T-cell (primary cell): ENCODE measurements around the gene CRHBP. TPM values are rescaled to one million over a fixed set of nuclear protein-coding genes. Genes with fewer than 3 reads are reported as not detected.

Experiments
- ATAC-seq, 4 experiments: fragments of 200-7000 bp in 3 of 4; fragments of 150-1000 bp in 1 of 4; cut with Tn5 transposase; replicated peaks in 1 of 4; 1 replicate in 3 of 4; 2 replicates in 1 of 4; pipeline ENCODE4 v1.10.0; 2021; ENCODE audit warnings: moderate library complexity in 3 of 4, mild to moderate bottlenecking in 2 of 4, moderate number of reproducible peaks in 1 of 4
- CTCF ChIA-PET, 2 donors: fragments of 300-600 bp; sonication (Branson Sonifier 250); formaldehyde crosslinking; loops; one replicate each; lab custom pipeline; 2022; ENCODE audit warnings: antibody characterized with exemption in 2 of 2; lab: Charles Lee
- POLR2A ChIA-PET, 2 donors: fragments of 300-600 bp; sonication (Branson Sonifier 250); formaldehyde crosslinking; loops; one replicate each; lab custom pipeline; 2022; ENCODE audit warnings: antibody characterized with exemption in 2 of 2; lab: Charles Lee
- DNase-seq, 35 experiments: peaks; one replicate each; pipeline versions ENCODE4 v3.0.0 to v3.0.0-alpha.2; 2013 to 2023
- H3K27ac ChIP-seq: one replicate; pipeline ENCODE4 v1.5.1; 2013; ENCODE audit warnings: low read length
- H3K27me3 ChIP-seq, 2 experiments: replicated peaks in 1 of 2; 1 replicate in 1 of 2; 2 replicates in 1 of 2; pipeline versions ENCODE4 v1.6.1 to v1.7.0; 2013; ENCODE audit warnings: low read length in 1 of 2, mixed read lengths in 1 of 2; ENCODE audit not compliant: control insufficient read depth in 2 of 2, insufficient read depth in 2 of 2; ENCODE audit errors: extremely low read depth in 1 of 2
- H3K36me3 ChIP-seq, 2 donors: 1 replicate in 1 of 2; 2 replicates in 1 of 2; pipeline versions ENCODE4 v1.6.1 to v1.7.0; 2013; ENCODE audit warnings: low read length in 1 of 2; ENCODE audit not compliant: control insufficient read depth in 2 of 2, insufficient read depth in 1 of 2; ENCODE audit errors: extremely low read depth in 1 of 2
- H3K4me1 ChIP-seq, 2 experiments: 1 replicate in 1 of 2; 2 replicates in 1 of 2; pipeline versions ENCODE4 v1.6.1 to v1.7.0; 2013; ENCODE audit warnings: low read length in 2 of 2, mixed read lengths in 1 of 2; ENCODE audit not compliant: insufficient read depth in 2 of 2, control insufficient read depth in 1 of 2; ENCODE audit errors: extremely low read depth in 1 of 2
- H3K4me3 ChIP-seq, 2 donors: 1 replicate in 1 of 2; 2 replicates in 1 of 2; pipeline versions ENCODE4 v1.5.1 to v1.7.0; 2013; ENCODE audit warnings: mild to moderate bottlenecking in 2 of 2, low read length in 1 of 2, moderate library complexity in 1 of 2; ENCODE audit not compliant: control insufficient read depth in 1 of 2; ENCODE audit errors: extremely low read depth in 1 of 2
- H3K9me3 ChIP-seq: 2 replicates; pipeline ENCODE4 v1.7.0; 2013
- H3K27ac Mint-ChIP-seq, 2 donors: one replicate each; pipeline ENCODE4 v1.8.0; 2020 to 2021; ENCODE audit warnings: mild to moderate bottlenecking in 2 of 2, mixed read lengths in 2 of 2
- H3K27me3 Mint-ChIP-seq, 2 donors: one replicate each; pipeline ENCODE4 v1.8.0; 2021 to 2022; ENCODE audit warnings: mixed read lengths in 2 of 2
- H3K36me3 Mint-ChIP-seq: one replicate; pipeline ENCODE4 v1.8.0; 2021; ENCODE audit warnings: mixed read lengths
- H3K4me1 Mint-ChIP-seq, 3 donors: one replicate each; pipeline ENCODE4 v1.8.0; 2020 to 2022; ENCODE audit warnings: mixed read lengths in 3 of 3, mild to moderate bottlenecking in 1 of 3
- H3K4me3 Mint-ChIP-seq, 3 donors: one replicate each; pipeline ENCODE4 v1.8.0; 2020 to 2022; ENCODE audit warnings: mild to moderate bottlenecking in 3 of 3, mixed read lengths in 3 of 3, moderate library complexity in 3 of 3
- H3K9me3 Mint-ChIP-seq, 3 donors: one replicate each; pipeline ENCODE4 v1.8.0; 2020 to 2022; ENCODE audit warnings: mixed read lengths in 3 of 3
- WGBS: methylation state at CpG from one replicate; pipeline ENCODE4 v1.1.5; 2013; ENCODE audit warnings: missing lambda C conversion rate; ENCODE audit not compliant: insufficient coverage; 5-methylcytosine and 5-hydroxymethylcytosine counted together
- total RNA-seq, 35 experiments: library from RNA in 6 of 35; stranded (reverse) in 6 of 35; fragments of 120-200 nt in 1 of 35; gene quantifications; one replicate each; pipeline versions ENCODE4 v1.2.1 to v1.2.4 and lab custom pipeline; 2013 to 2026

Gene CRHBP
- total RNA-seq, 5 donors from 2014 or later (not counting 1 experiment from before 2014, with no cell fraction given): 0.51 to 1.2 (median 0.93) TPM

- H3K4me3 Mint-ChIP-seq: no peak overlapping the region
- Histone ChIP-seq H3K27ac (no peak overlapping the region), H3K4me1 (no peaks in the 10 kb centered on the region), H3K36me3 (no peaks in the 10 kb centered on the region), H3K27me3 (peaks cover 0 to 3% of the 10 kb centered on the region in 2 experiments), H3K9me3 (no peaks in the 10 kb centered on the region), H3K4me3 (no peak overlapping the region)
- POLR2A ChIA-PET: no interaction called here
- ATAC-seq (no peak), DNase-seq (no peak)
- H3K27me3 Mint-ChIP-seq: peaks cover 21 to 36% of the 10 kb centered on the region in 2 donors
- H3K9me3 Mint-ChIP-seq: no peaks in the 10 kb centered on the region
- no CpG with 5 or more reads among the region's 1 CpG for WGBS
- CTCF ChIA-PET: no interaction called here
- H3K4me1 Mint-ChIP-seq: no peaks in the 10 kb centered on the region
- no peaks in the 10 kb centered on the region for H3K36me3 Mint-ChIP-seq
- no peak overlapping the region for H3K27ac Mint-ChIP-seq
Observed at GRCh38 chr5:77003246-77003645, 50.4 kb downstream of the CRHBP start.

GRCh38 chr5:77006124-77006523, 53.3 kb downstream of the CRHBP start:
- no peak for DNase-seq

GRCh38 chr5:77008413-77008812, 55.6 kb downstream of the CRHBP start:
- CTCF ChIA-PET: no interaction called here
- Histone ChIP-seq H3K4me3 (no peak overlapping the region), H3K27ac (no peak overlapping the region), H3K36me3 (no peaks in the 10 kb centered on the region), H3K4me1 (no peaks in the 10 kb centered on the region), H3K27me3 (peaks cover 0 to 3% of the 10 kb centered on the region in 2 experiments), H3K9me3 (no peaks in the 10 kb centered on the region)
- no peaks in the 10 kb centered on the region for H3K9me3 Mint-ChIP-seq
- H3K27me3 Mint-ChIP-seq: peaks cover 16 to 25% of the 10 kb centered on the region in 2 donors
- ATAC-seq (no peak), DNase-seq (no peak)
- H3K27ac Mint-ChIP-seq: no peak overlapping the region
- POLR2A ChIA-PET: no interaction called here
- WGBS: no CpG with 5 or more reads among the region's 3 CpGs
- no peaks in the 10 kb centered on the region for H3K36me3 Mint-ChIP-seq
- H3K4me1 Mint-ChIP-seq: no peaks in the 10 kb centered on the region
- H3K4me3 Mint-ChIP-seq: no peak overlapping the region

More at GRCh38 chr5:77006124-77006523, 53.3 kb downstream of the CRHBP start:
- H3K9me3 ChIP-seq: no peaks in the 10 kb centered on the region
- no peaks in the 10 kb centered on the region for H3K4me1 Mint-ChIP-seq
- H3K4me3 Mint-ChIP-seq: no peak overlapping the region
- WGBS: no CpG with 5 or more reads among the region's 2 CpGs
- H3K27ac Mint-ChIP-seq: no peak overlapping the region
- CTCF ChIA-PET: no interaction called here
- no peak overlapping the region for H3K27ac ChIP-seq
- ATAC-seq: no peak
- H3K9me3 Mint-ChIP-seq: no peaks in the 10 kb centered on the region
- no peak overlapping the region for H3K4me3 ChIP-seq
- POLR2A ChIA-PET: no interaction called here
- H3K27me3 Mint-ChIP-seq: peaks cover 23 to 35% of the 10 kb centered on the region in 2 donors
- H3K4me1 ChIP-seq: no peaks in the 10 kb centered on the region
- peaks cover 0 to 3% of the 10 kb centered on the region in 2 experiments for H3K27me3 ChIP-seq
- no peaks in the 10 kb centered on the region for H3K36me3 Mint-ChIP-seq
- no peaks in the 10 kb centered on the region for H3K36me3 ChIP-seq

GRCh38 chr5:77010243-77010642, 57.4 kb downstream of the CRHBP start:
- Mint-ChIP-seq H3K9me3 (no peaks in the 10 kb centered on the region), H3K4me1 (no peaks in the 10 kb centered on the region), H3K4me3 (no peak overlapping the region), H3K36me3 (no peaks in the 10 kb centered on the region), H3K27ac (no peak overlapping the region), H3K27me3 (peaks cover 12 to 22% of the 10 kb centered on the region in 2 donors)
- Histone ChIP-seq H3K9me3 (no peaks in the 10 kb centered on the region), H3K27ac (no peak overlapping the region), H3K27me3 (peaks cover 0 to 3% of the 10 kb centered on the region in 2 experiments), H3K36me3 (no peaks in the 10 kb centered on the region), H3K4me3 (no peak overlapping the region), H3K4me1 (no peaks in the 10 kb centered on the region)
- ChIA-PET CTCF (no interaction called here), POLR2A (no interaction called here)
- no peak for ATAC-seq
- no CpG with 5 or more reads among the region's 5 CpGs for WGBS
- DNase-seq: no peak

GRCh38 chr5:77011498-77011897, 58.7 kb downstream of the CRHBP start:
- ATAC-seq: no peak
- peaks cover 15 to 21% of the 10 kb centered on the region in 2 donors for H3K27me3 Mint-ChIP-seq
- DNase-seq: no peak
- H3K27ac Mint-ChIP-seq: no peak overlapping the region
- 98% methylated on average over 5 of the region's 5 CpGs for WGBS
- ChIA-PET POLR2A (no interaction called here), CTCF (no interaction called here)
- no peaks in the 10 kb centered on the region for H3K9me3 Mint-ChIP-seq
- no peak overlapping the region for H3K27ac ChIP-seq
- no peaks in the 10 kb centered on the region for H3K36me3 Mint-ChIP-seq
- H3K4me3 ChIP-seq: no peak overlapping the region
- no peaks in the 10 kb centered on the region for H3K9me3 ChIP-seq
- peaks cover 0 to 3% of the 10 kb centered on the region in 2 experiments for H3K27me3 ChIP-seq
- H3K4me3 Mint-ChIP-seq: no peak overlapping the region
- H3K36me3 ChIP-seq: no peaks in the 10 kb centered on the region
- H3K4me1 Mint-ChIP-seq: no peaks in the 10 kb centered on the region
- H3K4me1 ChIP-seq: no peaks in the 10 kb centered on the region

- Mint-ChIP-seq H3K36me3 (no peaks in the 10 kb centered on the region), H3K4me3 (no peak overlapping the region), H3K27me3 (peaks cover 14 to 16% of the 10 kb centered on the region in 2 donors), H3K27ac (no peak overlapping the region), H3K9me3 (no peaks in the 10 kb centered on the region), H3K4me1 (no peaks in the 10 kb centered on the region)
- 63% methylated on average over 1 of the region's 2 CpGs for WGBS
- ATAC-seq (no peak), DNase-seq (no peak)
- ChIA-PET POLR2A (interaction anchor here in 1 of 2 donors (0.6 kb wide), 1 partner anchor 1454 kb away, joined by 5 read pairs; no protein-coding TSS in a partner anchor), CTCF (interaction anchor here in 1 of 2 donors (0.5 to 1.0 kb wide), 2 partner anchors 11 to 388 kb away, joined by 3 to 4 read pairs; no protein-coding TSS in a partner anchor)
- peaks cover 0 to 3% of the 10 kb centered on the region in 2 experiments for H3K27me3 ChIP-seq
- no peak overlapping the region for H3K27ac ChIP-seq
- no peaks in the 10 kb centered on the region for H3K36me3 ChIP-seq
- no peaks in the 10 kb centered on the region for H3K4me1 ChIP-seq
- no peaks in the 10 kb centered on the region for H3K9me3 ChIP-seq
- no peak overlapping the region for H3K4me3 ChIP-seq
Observed at GRCh38 chr5:77012601-77013000, 59.8 kb downstream of the CRHBP start.
